Small intestine (tissue), 7 donors: ENCODE measurements around the gene SNCB. TPM values are rescaled to one million over a fixed set of nuclear protein-coding genes. Genes with fewer than 3 reads are reported as not detected.

ENCODE experiments used
- DNase-seq, 2 donors: peaks; one replicate each; pipeline versions ENCODE4 v3.0.0 to v3.0.0-alpha.2; 2013
- FAIRE-seq: peaks from 2 replicates; lab custom pipeline; 2012; peaks lifted over from hg19 to GRCh38; lab: Jason Lieb, UNC
- H3K27ac ChIP-seq, 3 donors: one replicate each; pipeline ENCODE4 v1.5.1; 2013; ENCODE audit warnings: low read length in 2 of 3, mild to moderate bottlenecking in 2 of 3, control low read depth in 1 of 3, inconsistent platforms in 1 of 3, low read depth in 1 of 3, moderate library complexity in 1 of 3
- H3K27me3 ChIP-seq, 3 donors: one replicate each; pipeline ENCODE4 v1.6.1; 2013; ENCODE audit warnings: low read length in 3 of 3, inconsistent platforms in 1 of 3; ENCODE audit not compliant: control insufficient read depth in 3 of 3, insufficient read depth in 3 of 3
- H3K36me3 ChIP-seq, 3 donors: one replicate each; pipeline ENCODE4 v1.6.1; 2013; ENCODE audit warnings: low read length in 3 of 3, inconsistent platforms in 1 of 3, low read depth in 1 of 3, mild to moderate bottlenecking in 1 of 3, moderate library complexity in 1 of 3; ENCODE audit not compliant: control insufficient read depth in 3 of 3, insufficient read depth in 2 of 3
- H3K4me1 ChIP-seq, 3 donors: one replicate each; pipeline ENCODE4 v1.6.1; 2013; ENCODE audit warnings: low read length in 2 of 3, inconsistent platforms in 1 of 3, low read depth in 1 of 3, mild to moderate bottlenecking in 1 of 3, moderate library complexity in 1 of 3; ENCODE audit not compliant: control insufficient read depth in 3 of 3, insufficient read depth in 2 of 3
- H3K4me3 ChIP-seq, 3 donors: one replicate each; pipeline ENCODE4 v1.5.1; 2013; ENCODE audit warnings: low read length in 3 of 3, control low read depth in 1 of 3, inconsistent platforms in 1 of 3, low read depth in 1 of 3, mild to moderate bottlenecking in 1 of 3, moderate library complexity in 1 of 3
- H3K9me3 ChIP-seq, 2 donors: one replicate each; pipeline ENCODE4 v1.6.1; 2013; ENCODE audit warnings: low read depth in 1 of 2, low read length in 1 of 2; ENCODE audit not compliant: control insufficient read depth in 2 of 2, insufficient read depth in 1 of 2
- WGBS, 3 donors: extraction: QIAGEN DNeasy Blood & Tissue Kit; methylation state at CpG; one replicate each; pipeline ENCODE4 v1.1.7; 2013; 5-methylcytosine and 5-hydroxymethylcytosine counted together
- polyA plus RNA-seq, 4 donors: library from polyadenylated mRNA; stranded (reverse) in 3 of 4; unstranded in 1 of 4; fragments of 200-250 nt in 3 of 4; fragments of 120-200 nt in 1 of 4; gene quantifications; one replicate each; pipeline versions ENCODE4 v1.2.1 to v1.2.3, GENCODE V29; 2013
- donor health status: healthy with polysubstance abuse.
- donor health status: control.
- donor health status: control.
- donor health status: Bipolar disorder and iron deficiency.
- donor health status: healthy.

SNCB gene
- polyA plus RNA-seq, 4 donors, result 0.16 to 0.73 TPM; not detected in 2

GRCh38 chr5:176650354-176650884 is 20.1 kb upstream of the SNCB start:
- H3K27ac ChIP-seq, result no peak overlapping the region
- peaks cover 0 to 9% (median 3%) of the 10 kb centered on the region in 3 donors for H3K4me1 ChIP-seq
- DNase-seq (no peak), FAIRE-seq (no peak)
- H3K9me3 ChIP-seq, result no peaks in the 10 kb centered on the region
- no peak overlapping the region for H3K4me3 ChIP-seq
- 73 to 79% (median 76%) methylated on average over 8 of the region's 8 CpGs for WGBS, 3 donors
- H3K36me3 ChIP-seq, result peaks cover 0 to 32% (median 2%) of the 10 kb centered on the region in 3 donors
- H3K27me3 ChIP-seq, result no peaks in the 10 kb centered on the region

- Histone ChIP-seq H3K27ac (no peak overlapping the region), H3K9me3 (no peaks in the 10 kb centered on the region), H3K4me1 (peaks cover 0 to 9% (median 3%) of the 10 kb centered on the region in 3 donors), H3K4me3 (peak overlapping the region in 1 of 3 donors; percentile 71), H3K36me3 (peaks cover 0 to 15% (median 2%) of the 10 kb centered on the region in 3 donors), H3K27me3 (peaks cover 0 to 3% (median 0%) of the 10 kb centered on the region in 3 donors)
- DNase-seq (no peak), FAIRE-seq (no peak)
- WGBS, 3 donors, result 61 to 77% (median 73%) methylated on average over 13 to 15 of the region's 15 CpGs
Observed at GRCh38 chr5:176648474-176649194, 18.3 kb upstream of the SNCB start.

GRCh38 chr5:176647843-176648473 is 17.6 kb upstream of the SNCB start:
- peaks cover 0 to 9% (median 2%) of the 10 kb centered on the region in 3 donors for H3K36me3 ChIP-seq
- FAIRE-seq, result no peak
- peaks cover 0 to 3% (median 0%) of the 10 kb centered on the region in 3 donors for H3K27me3 ChIP-seq
- H3K4me1 ChIP-seq, result peaks cover 0 to 9% (median 3%) of the 10 kb centered on the region in 3 donors
- 5 to 17% (median 13%) methylated on average over 20 of the region's 20 CpGs for WGBS, 3 donors
- peak overlapping the region; percentile 53 to 71 (median 59) for H3K4me3 ChIP-seq
- peak; percentile 49 to 70 for DNase-seq
- peak overlapping the region in 2 of 3 donors; percentile 45 to 63 for H3K27ac ChIP-seq
- no peaks in the 10 kb centered on the region for H3K9me3 ChIP-seq

- Histone ChIP-seq H3K4me3 (peak within 1 kb of the TSS; percentile 53 to 71 (median 59)), H3K4me1 (peaks cover 0 to 9% (median 3%) of the 10 kb centered on the region in 3 donors), H3K27me3 (peaks cover 0 to 3% (median 0%) of the 10 kb centered on the region in 3 donors), H3K36me3 (peaks cover 0 to 2% (median 0%) of the 10 kb centered on the region in 3 donors), H3K9me3 (no peaks in the 10 kb centered on the region), H3K27ac (peak within 1 kb of the TSS in 2 of 3 donors; percentile 45 to 73)
- FAIRE-seq (no peak), DNase-seq (peak; percentile 99 to 100)
- WGBS, 3 donors, result 1% methylated on average over 50 to 63 of the region's 63 CpGs
Observed at GRCh38 chr5:176647030-176647842, 16.9 kb upstream of the SNCB start, which contains the start of gene TSPAN17. Gene TSPAN17, plus strand, starts transcription at chr5:176647484. Its CDS starts 132 bp downstream, at chr5:176647616.

GRCh38 chr5:176646707-176647029 is 16.3 kb upstream of the SNCB start:
- 14 to 16% (median 14%) methylated on average over 11 of the region's 11 CpGs for WGBS, 3 donors
- H3K27ac ChIP-seq, result peak overlapping the region in 2 of 3 donors; percentile 19 to 73

GRCh38 chr5:176646049-176646706 is 15.8 kb upstream of the SNCB start:
- DNase-seq (no peak), FAIRE-seq (no peak)
- peak overlapping the region in 1 of 3 donors; percentile 43 for H3K4me3 ChIP-seq
- peak overlapping the region in 1 of 3 donors; percentile 73 for H3K27ac ChIP-seq
- peaks cover 0 to 3% (median 0%) of the 10 kb centered on the region in 3 donors for H3K27me3 ChIP-seq
- 92 to 99% (median 92%) methylated on average over 5 to 7 of the region's 7 CpGs for WGBS, 3 donors
- H3K4me1 ChIP-seq, result peaks cover 0 to 9% (median 3%) of the 10 kb centered on the region in 3 donors
- H3K36me3 ChIP-seq, result no peaks in the 10 kb centered on the region
- H3K9me3 ChIP-seq, result no peaks in the 10 kb centered on the region

More at GRCh38 chr5:176646707-176647029, 16.3 kb upstream of the SNCB start:
- H3K27me3 ChIP-seq, result peaks cover 0 to 3% (median 0%) of the 10 kb centered on the region in 3 donors
- H3K36me3 ChIP-seq, result no peaks in the 10 kb centered on the region
- FAIRE-seq (no peak), DNase-seq (no peak)
- no peaks in the 10 kb centered on the region for H3K9me3 ChIP-seq
- H3K4me1 ChIP-seq, result peaks cover 0 to 9% (median 3%) of the 10 kb centered on the region in 3 donors
- peak overlapping the region; percentile 33 to 43 (median 34) for H3K4me3 ChIP-seq

GRCh38 chr5:176644878-176645670 is 14.7 kb upstream of the SNCB start:
- WGBS, 3 donors, result 91 to 93% (median 92%) methylated on average over 22 of the region's 22 CpGs
- FAIRE-seq (no peak), DNase-seq (no peak)
- no peak overlapping the region for H3K27ac ChIP-seq
- peaks cover 0 to 9% (median 3%) of the 10 kb centered on the region in 3 donors for H3K4me1 ChIP-seq
- H3K4me3 ChIP-seq, result no peak overlapping the region
- H3K27me3 ChIP-seq, result peaks cover 0 to 3% (median 0%) of the 10 kb centered on the region in 3 donors
- H3K36me3 ChIP-seq, result no peaks in the 10 kb centered on the region
- no peaks in the 10 kb centered on the region for H3K9me3 ChIP-seq
